Measurements from ENCODE around the gene UCK2.

The UCK2 gene

DNA sequence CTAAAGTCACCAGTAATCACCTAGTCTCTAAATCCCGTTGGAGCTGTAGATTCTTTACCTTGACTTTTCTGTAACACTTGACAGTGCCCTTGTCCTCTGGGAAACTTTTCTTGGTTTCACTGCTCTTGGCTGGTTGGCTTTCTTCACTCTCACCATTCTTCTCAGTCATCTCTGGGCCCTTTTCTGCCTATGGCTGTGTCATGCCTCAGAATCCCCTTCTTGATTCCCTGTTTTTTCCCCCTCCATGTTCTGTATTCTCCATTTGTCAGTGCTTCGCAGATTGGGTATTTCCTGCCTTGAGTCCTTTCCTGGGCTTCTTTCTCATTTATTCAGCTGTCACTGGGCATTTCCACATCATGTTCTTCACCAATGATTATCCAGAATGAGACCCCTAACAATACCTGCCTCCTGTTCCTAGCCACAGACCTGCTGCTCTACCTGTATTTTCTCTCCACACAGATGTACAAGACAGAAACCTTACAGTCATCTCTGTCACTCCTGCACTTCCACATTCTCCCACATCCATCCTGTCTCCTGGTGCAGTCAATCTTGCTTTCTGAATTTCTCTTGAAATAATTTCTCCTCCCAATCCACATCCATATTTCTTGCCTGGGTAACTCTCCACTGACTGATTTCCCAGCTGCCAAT, 14.7 kb downstream of the UCK2 start:
- TF ChIP-seq, protein P1, sequence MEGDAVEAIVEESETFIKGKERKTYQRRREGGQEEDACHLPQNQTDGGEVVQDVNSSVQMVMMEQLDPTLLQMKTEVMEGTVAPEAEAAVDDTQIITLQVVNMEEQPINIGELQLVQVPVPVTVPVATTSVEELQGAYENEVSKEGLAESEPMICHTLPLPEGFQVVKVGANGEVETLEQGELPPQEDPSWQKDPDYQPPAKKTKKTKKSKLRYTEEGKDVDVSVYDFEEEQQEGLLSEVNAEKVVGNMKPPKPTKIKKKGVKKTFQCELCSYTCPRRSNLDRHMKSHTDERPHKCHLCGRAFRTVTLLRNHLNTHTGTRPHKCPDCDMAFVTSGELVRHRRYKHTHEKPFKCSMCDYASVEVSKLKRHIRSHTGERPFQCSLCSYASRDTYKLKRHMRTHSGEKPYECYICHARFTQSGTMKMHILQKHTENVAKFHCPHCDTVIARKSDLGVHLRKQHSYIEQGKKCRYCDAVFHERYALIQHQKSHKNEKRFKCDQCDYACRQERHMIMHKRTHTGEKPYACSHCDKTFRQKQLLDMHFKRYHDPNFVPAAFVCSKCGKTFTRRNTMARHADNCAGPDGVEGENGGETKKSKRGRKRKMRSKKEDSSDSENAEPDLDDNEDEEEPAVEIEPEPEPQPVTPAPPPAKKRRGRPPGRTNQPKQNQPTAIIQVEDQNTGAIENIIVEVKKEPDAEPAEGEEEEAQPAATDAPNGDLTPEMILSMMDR (IDR thresholded peaks at IDR 0.05) = no peak
- Histone ChIP-seq H3K36me3 (ENCODE audit: control insufficient read depth, insufficient read depth, low read length) (no peaks in the 10 kb centered on the region), H3K4me1 (no peaks in the 10 kb centered on the region), H3K4me2 (ENCODE audit: low read length) (no peak overlapping the region), H3K9me3 (ENCODE audit: control insufficient read depth, low read length) (no peaks in the 10 kb centered on the region), H3K79me2 (peaks cover 4% of the 10 kb centered on the region), H3K27me3 (ENCODE audit: control insufficient read depth, insufficient read depth, low read length) (no peaks in the 10 kb centered on the region), H3K4me3 (ENCODE audit: low read depth, low read length) (no peak overlapping the region), H3K9ac (no peak overlapping the region), H3K27ac (no peak overlapping the region), H2AFZ (no peak overlapping the region)

DNA sequence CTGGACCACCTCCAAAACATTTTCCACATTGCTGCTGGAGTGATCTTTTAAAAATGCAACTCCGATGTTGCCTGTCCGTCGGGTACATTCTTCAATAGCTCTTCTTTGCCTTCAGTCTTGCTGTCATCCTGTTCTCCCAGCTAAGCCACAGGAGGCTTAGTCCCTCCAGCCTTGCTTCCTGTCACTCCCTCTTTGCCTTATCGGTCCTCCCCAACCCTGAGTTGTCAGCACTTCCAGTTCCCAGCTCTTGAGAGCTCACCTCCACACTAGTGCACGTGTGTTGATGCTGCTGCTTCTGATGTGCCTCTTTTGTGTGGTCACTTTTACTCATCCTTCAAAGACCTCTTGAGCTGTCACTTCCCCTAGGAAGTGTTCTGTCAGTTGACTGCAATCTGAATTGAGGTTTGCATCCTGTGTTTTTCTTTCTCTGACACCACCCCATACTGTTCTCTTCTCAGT, 15.3 kb downstream of the UCK2 start:
- TF ChIP-seq, protein P1 (IDR thresholded peaks at IDR 0.05) = no peak
- H3K27ac ChIP-seq = no peak overlapping the region
- H3K79me2 ChIP-seq = peaks cover 4% of the 10 kb centered on the region
- H3K27me3 ChIP-seq (ENCODE audit: control insufficient read depth, insufficient read depth, low read length) = no peaks in the 10 kb centered on the region
- H3K36me3 ChIP-seq (ENCODE audit: control insufficient read depth, insufficient read depth, low read length) = no peaks in the 10 kb centered on the region
- no peaks in the 10 kb centered on the region for H3K9me3 ChIP-seq (ENCODE audit: control insufficient read depth, low read length)
- no peak overlapping the region for H3K9ac ChIP-seq
- H3K4me2 ChIP-seq (ENCODE audit: low read length) = no peak overlapping the region
- H3K4me1 ChIP-seq = no peaks in the 10 kb centered on the region
- H3K4me3 ChIP-seq (ENCODE audit: low read depth, low read length) = no peak overlapping the region
- H2AFZ ChIP-seq = no peak overlapping the region

DNA sequence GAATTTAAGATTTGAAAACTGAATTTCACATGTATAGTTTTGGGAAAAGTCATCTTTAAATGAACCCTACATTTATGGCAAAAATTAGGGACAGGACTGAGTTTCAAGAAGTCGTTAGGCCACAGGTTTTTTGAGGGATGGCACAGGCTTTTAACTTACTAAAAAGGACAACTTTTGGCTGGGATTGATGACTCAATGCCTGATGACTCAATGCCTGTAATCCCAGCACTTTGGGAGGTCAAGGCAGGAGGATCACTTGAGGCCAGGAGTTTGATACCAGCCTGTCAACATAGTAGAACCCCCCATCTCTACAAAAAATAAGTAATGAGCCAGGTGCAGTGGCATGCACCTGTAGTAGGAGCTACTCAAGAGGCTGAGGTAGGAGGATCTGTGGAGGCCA, 15.9 kb downstream of the UCK2 start:
- H3K9me3 ChIP-seq (ENCODE audit: control insufficient read depth, low read length) = no peaks in the 10 kb centered on the region
- TF ChIP-seq, protein P1 (IDR thresholded peaks at IDR 0.05) = no peak
- H3K27me3 ChIP-seq (ENCODE audit: control insufficient read depth, insufficient read depth, low read length) = no peaks in the 10 kb centered on the region
- no peak overlapping the region for H3K9ac ChIP-seq
- no peak overlapping the region for H3K4me2 ChIP-seq (ENCODE audit: low read length)
- H3K4me3 ChIP-seq (ENCODE audit: low read depth, low read length) = no peak overlapping the region
- H3K36me3 ChIP-seq (ENCODE audit: control insufficient read depth, insufficient read depth, low read length) = no peaks in the 10 kb centered on the region
- H2AFZ ChIP-seq = no peak overlapping the region
- no peaks in the 10 kb centered on the region for H3K4me1 ChIP-seq
- peaks cover 4% of the 10 kb centered on the region for H3K79me2 ChIP-seq
- H3K27ac ChIP-seq = no peak overlapping the region

DNA sequence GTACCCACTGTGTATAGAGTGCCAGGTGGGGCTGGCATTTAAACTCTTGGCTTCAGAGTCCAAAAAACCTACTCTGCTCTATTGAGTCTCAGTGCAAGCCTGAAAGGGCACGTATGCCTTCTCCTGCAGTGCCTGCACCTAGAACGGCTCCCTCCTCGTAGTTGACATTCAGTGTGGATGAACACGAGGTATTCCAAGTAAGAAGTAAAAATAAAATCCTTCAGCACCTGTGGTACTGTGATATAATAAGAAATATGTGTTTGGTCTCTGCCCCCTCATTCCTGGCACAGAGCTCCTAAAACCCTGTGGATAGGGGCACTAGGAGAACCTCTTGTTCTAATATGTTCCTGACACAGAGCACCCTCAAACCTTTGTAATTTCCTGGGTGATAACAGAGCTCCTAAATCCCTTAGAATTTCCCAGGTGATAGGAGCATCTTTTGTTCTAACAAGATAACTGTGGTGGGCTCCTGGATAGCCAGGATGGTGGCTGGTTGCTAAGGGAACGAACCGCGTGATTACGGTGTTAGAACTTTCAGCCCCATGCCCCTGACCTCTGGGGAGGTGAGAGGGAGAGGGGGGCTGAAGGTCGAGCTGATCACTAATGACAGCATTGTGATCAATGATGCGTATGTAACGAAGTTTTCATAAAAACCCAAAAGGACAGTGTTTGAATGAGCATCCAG, 16.8 kb downstream of the UCK2 start:
- Histone ChIP-seq H3K27ac (no peak overlapping the region), H3K79me2 (peaks cover 4% of the 10 kb centered on the region), H3K9ac (no peak overlapping the region), H3K4me3 (ENCODE audit: low read depth, low read length) (no peak overlapping the region), H3K9me3 (ENCODE audit: control insufficient read depth, low read length) (no peaks in the 10 kb centered on the region), H3K36me3 (ENCODE audit: control insufficient read depth, insufficient read depth, low read length) (no peaks in the 10 kb centered on the region), H3K4me1 (no peaks in the 10 kb centered on the region), H2AFZ (no peak overlapping the region), H3K27me3 (ENCODE audit: control insufficient read depth, insufficient read depth, low read length) (no peaks in the 10 kb centered on the region), H3K4me2 (ENCODE audit: low read length) (no peak overlapping the region)
- TF ChIP-seq, protein P1 (IDR thresholded peaks at IDR 0.05) = no peak

Data from parathyroid adenoma (tissue), 2 donors.